Measurements from ENCODE around the gene STK36.

STK36 gene

DNA sequence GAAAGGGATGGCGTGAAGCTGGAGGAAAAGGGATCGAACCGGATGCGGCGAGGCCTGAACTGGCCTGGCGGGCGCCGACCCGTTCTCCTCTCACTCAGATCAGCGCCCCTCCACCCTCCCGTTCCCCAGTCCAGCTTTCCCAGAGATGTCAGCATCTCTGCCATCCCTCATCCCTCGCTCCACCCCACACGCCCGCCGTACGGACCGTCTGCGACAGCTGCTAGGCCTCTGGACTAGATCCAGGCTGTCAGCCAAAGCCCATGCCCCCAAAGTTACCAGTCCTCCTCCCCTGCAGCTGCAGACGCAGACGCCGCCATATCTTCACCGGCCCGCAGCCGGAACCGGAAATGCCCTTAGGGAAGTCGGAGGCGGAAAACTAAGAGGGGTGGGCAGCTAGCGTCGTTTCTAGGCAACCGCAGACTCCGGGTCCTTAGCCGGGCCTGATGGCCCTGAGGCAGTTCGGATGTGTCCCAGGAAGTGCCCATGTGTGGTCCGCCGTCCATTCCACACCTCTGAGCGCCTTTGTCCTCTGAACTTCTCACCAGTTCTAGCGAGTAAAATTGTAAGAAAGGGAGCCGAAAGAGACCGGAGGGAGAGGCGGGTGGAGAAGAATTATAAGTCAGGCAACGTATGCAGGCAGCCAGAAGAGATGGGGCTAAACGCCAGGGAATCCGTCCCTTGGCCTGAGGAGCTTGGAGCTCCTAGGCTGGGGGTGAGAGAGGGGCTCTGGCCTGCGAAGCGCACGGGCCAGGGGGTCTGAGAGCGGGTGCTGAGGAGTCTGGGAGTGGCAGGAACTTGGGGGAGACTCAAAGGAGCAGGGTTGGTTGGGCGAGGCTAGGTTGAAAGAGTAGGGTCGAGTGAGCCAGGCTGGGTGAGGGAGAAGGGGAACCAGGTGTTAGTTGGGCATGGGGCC lies at the start of gene STK36, which contains the start of gene RNF25:
STK36 (plus strand) TSS at position 433 of the 913 bp plus-strand sequence. CDS start 744 bp downstream, outside the sequence.
RNF25 (minus strand) TSS at position 349 of the 913 bp plus-strand sequence; CDS start at position 317, 32 bp downstream.
- peak; percentile 82 for DNase-seq

GRCh38 chr2:218622606-218623365 lies 49.1 kb upstream of the STK36 start:
- no peak for DNase-seq

GRCh38 chr2:218623366-218623705 lies 48.5 kb upstream of the STK36 start:
- DNase-seq, result no peak

DNA sequence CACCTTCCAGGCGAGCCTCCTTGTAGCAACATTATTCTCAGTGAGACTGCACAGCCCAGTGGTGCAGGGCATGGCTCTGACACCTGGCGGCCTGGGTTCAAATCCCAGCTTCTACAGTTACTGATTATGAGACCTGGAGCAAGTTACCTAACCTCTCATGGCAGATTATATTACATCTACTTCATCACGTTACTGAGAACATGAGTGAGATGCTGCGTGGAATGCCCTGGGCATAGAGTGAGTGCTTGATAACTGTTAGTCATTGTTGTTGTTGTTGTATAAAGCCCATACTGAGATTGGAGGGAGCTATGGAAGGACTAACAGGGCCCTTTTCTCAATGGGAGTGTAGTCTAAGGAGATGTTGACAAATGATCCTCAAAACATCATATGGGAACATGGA lies 45.5 kb upstream of the STK36 start:
- no peak for DNase-seq

DNA sequence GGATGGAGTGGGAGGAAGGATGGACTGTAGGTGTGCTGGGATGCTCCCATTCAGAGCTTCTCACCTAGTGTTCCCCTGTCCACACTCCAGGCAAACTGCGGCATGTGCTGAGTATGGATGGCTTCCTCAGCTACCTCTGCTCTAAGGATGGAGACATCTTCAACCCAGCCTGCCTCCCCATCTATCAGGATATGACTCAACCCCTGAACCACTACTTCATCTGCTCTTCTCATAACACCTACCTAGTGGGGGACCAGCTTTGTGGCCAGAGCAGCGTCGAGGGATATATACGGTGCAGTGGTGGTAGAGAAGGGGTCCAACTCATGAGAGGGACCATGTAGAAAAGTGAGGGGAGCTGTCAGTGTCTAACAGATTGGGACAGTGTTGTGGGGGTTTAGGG lies 43.9 kb upstream of the STK36 start:
- no peak for DNase-seq

DNA sequence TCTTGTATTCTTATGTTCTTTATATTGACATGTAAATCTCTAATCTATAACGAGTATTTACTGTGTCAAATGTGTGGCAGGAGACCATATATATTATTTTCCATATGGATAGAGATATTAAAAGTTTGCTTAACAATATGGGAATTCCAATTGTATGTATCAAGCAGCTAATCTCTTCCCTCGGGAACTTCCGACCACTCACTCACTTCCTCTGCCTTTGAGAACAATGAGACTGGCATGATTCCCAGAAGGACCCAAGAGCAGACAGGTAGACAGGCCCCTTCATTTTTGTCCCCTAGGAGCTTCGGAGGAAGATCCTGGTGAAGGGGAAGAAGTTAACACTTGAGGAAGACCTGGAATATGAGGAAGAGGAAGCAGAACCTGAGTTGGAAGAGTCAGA lies 40.0 kb upstream of the STK36 start:
- no peak for DNase-seq

GRCh38 chr2:218635719-218636118 lies 36.2 kb upstream of the STK36 start:
- no peak for DNase-seq

DNA sequence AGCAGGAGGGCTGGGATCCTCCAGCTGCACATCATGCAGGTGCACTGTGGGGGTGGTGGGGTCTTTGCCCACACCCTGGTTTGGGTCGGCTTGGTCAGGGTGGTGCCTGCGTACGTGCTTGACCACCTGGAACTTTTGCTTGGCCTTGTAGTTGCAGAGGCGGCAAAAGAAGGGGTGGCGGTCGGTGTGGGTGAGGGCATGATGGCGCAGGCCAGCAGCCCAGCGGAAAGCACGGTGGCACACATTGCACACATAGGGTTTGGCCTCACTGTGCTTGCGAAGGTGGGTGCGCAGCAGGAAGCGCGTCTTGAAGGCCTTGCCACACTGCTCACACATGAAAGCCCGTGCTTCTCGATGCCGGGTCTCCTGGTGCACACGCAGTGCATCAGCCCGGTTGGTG lies 33.5 kb upstream of the STK36 start:
- DNase-seq, result no peak

DNA sequence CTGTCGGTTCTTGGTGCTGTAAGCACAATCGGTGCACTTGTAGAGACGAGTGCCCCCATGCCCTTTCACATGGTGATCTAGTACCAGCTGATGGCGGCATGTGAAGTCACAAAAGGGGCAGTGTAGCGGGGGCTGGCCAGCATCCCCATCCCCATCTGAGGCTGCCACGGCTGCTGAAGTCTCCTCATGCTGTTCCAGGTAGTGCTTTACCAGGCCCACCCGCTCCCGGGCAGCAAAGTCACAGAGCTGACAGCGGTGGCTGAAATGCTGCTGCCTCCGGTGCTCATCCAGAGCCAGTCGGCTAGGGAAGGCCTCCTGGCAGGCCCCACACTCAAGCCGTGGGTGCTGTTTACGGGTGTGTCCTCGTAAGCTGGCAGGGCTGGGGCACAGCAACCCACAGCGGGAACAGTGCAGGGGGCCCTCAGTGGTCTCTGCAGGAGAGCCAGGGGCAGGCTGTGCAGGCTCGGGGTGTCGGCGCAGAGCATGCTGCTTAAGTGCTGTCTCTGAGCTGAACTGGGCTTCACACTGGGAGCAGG lies 29.7 kb upstream of the STK36 start:
- DNase-seq, result no peak

GRCh38 chr2:218642786-218643185 lies 29.1 kb upstream of the STK36 start:
- DNase-seq, result no peak

GRCh38 chr2:218643751-218644310 lies 28.1 kb upstream of the STK36 start:
- DNase-seq, result no peak

DNA sequence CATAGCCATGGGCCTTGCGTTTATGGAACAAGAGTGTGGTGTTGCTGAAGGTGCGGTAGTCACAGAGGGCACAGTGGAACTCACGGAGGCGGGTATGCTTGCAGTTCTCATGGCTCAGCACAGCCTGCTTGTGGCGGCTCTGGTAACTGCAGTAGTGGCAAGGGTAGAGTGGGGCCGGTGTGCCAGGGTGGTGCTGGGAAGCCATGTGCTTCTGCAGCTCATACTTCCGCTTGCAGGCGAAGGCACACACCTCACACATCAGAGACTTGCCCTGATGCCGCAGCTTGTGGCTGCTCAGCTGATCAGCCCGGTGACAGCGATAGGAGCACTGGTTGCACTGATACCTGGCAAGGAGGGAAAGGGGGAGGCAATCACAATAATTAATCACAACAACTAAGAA lies 27.2 kb upstream of the STK36 start:
- DNase-seq, result no peak

DNA sequence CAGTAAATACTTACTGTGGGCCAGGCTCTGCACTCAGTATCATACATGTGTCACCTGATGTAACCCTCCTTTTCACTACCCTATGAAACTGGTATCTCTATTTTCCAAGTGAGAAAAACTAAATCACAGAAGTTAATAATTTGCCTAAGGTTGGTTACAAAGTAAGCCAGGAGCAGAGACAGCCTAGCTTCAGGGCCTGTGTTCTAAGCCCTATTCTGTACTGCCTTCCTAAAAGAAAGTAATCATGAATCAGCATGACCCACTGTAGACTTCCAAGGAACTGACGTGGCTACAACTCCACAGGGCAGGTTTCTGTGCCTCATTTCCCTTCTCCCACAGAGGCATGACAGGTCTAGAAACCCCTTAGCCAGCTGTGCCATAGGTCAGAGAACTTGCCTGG lies 26.8 kb upstream of the STK36 start:
- no peak for DNase-seq

- peak; percentile 51 for DNase-seq
Measured at GRCh38 chr2:218648088-218648786, 23.6 kb upstream of the STK36 start.

DNA sequence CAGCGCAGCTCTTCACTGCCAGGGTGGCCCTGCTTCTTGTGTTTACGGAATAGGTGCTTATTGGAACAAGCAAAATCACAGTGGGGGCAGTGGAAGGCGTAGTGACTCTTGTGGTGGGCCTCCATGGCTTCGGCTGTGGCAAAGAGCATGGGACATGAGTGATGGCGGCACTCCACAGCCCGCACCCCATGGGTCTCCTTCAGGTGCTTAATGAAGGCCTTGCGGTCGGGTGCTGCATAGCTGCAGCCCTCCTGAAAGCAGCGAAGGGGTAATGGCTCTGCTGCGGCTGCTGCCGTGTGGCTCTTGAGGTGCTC lies 23.1 kb upstream of the STK36 start:
- no peak for DNase-seq

DNA sequence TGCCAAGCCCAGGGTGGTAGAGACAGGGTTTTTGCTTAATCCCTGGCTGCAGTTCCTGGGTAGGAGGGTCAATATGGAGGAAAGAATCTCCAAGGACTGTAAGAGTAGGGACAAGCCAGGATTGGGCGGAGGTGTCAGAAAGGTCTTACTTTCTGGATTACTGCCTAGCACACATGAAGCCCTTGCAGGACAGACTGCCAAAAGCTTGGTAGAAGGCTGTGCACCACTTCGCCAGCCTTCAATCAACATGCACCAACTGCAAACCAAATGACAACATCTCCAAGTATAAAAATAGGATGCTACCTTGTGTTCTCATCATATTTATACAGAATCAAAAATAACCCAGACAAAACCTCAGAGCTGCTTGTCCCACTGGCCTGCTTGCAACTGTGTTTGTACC lies 16.1 kb upstream of the STK36 start:
- DNase-seq, result no peak

DNA sequence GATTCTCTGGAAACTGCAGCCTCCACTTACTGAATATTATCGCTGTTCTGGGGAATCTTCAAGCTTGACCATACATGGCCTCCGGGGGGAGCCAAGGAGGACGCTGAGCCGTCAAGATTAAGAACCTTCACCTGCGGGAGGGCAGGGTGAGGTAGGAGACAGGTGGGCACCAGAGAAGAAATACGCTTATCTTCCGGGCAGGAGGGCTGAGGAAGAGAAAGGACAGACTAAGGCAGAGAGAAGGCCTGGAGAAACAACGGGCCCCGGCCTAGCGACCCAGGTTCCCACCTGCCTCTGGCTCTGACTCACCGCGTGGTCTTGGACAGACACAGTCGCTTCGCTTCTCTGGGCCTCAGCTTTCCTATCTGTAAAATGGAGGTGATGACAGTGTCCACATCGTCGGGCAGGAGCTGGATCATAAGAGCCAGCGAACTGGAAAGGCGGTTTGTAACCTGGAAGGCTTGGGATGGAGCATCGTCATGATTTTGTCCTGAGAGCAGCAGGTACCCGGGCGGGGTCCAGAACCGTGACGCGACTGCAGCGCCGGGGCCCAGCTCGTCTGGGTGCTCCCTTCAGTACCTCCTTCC lies 13.1 kb upstream of the STK36 start:
- no peak for DNase-seq

GRCh38 chr2:218659258-218659987 lies 12.5 kb upstream of the STK36 start, which contains the start of the genes BCS1L and ZNF142:
BCS1L (plus strand) TSS chr2:218659683; CDS start chr2:218660988, 1,305 bp downstream.
ZNF142 (minus strand) TSS chr2:218659623; CDS start chr2:218656429, 3,194 bp downstream.
- DNase-seq, result peak; percentile 64

GRCh38 chr2:218659988-218660358 lies 11.9 kb upstream of the STK36 start:
- no peak for DNase-seq

- DNase-seq, result no peak
Measured at GRCh38 chr2:218662377-218662776, 9.5 kb upstream of the STK36 start.

GRCh38 chr2:218662827-218663226 lies 9.1 kb upstream of the STK36 start:
- no peak for DNase-seq

- DNase-seq, result no peak
Measured at GRCh38 chr2:218663901-218664300, 8.0 kb upstream of the STK36 start.
